Islet of Langerhans (tissue), 1 donor: ENCODE data around the gene HRC.
"Not testable (repeated sequence)": the region's sequence is repeated elsewhere in the genome, so short reads cannot be mapped to it uniquely, and the experiment has no call there.

Experiments
- FAIRE-seq: peaks from one replicate; lab custom pipeline; 2011; peaks lifted over from hg19 to GRCh38; lab: Jason Lieb, UNC

Gene HRC

GRCh38 chr19:49155005-49155819 lies at the start of gene HRC:
Gene HRC, minus strand, starts transcription at chr19:49155396. Its CDS starts 159 bp downstream, at chr19:49155237.
- no peak for FAIRE-seq

GRCh38 chr19:49201042-49201441 lies 45.8 kb upstream of the HRC start:
- FAIRE-seq = no peak

GRCh38 chr19:49200238-49200862 lies 45.2 kb upstream of the HRC start:
- no peak for FAIRE-seq

DNA sequence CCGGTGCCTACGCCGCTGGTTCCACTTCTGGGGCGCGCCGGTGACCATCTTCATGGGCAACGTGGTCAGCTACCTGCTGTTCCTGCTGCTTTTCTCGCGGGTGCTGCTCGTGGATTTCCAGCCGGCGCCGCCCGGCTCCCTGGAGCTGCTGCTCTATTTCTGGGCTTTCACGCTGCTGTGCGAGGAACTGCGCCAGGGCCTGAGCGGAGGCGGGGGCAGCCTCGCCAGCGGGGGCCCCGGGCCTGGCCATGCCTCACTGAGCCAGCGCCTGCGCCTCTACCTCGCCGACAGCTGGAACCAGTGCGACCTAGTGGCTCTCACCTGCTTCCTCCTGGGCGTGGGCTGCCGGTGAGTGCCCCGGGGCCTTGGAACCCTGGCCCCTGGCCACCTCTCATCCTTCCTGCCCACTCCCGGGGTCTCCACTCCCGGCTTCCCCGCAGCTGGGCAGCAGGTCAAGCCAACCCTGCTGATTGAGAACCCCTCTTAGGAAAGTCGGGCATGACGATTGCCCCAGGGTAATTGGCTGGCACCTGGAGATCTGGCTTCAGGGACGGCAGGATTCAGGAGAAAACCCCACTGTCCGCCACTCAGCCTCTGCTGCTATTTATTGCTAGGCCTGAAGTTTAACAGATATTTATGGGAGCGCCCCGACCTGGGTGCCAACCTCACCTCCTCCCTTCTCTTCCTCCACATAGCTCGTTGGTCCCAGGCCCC lies 41.5 kb upstream of the HRC start:
- FAIRE-seq = no peak

DNA sequence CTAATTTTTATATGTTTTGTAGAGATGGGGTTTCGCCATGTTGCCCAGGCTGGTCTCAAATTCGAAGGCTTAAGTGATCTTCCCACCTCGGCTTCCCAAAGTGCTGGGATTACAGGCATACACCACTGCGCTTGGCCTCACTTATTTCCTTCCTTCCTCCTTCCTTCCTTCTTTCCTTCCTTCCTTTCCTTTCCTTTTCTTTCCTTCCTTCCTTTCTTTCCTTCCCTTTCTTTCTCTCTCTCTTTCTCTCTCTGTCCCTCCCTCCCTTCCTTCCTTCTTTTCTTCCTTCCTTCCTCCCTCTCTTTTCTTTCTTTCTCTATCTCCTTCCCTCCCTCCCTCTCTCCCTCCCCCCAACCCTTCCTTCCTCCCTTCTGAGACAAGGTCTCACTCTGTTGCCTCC lies 39.2 kb upstream of the HRC start:
- no peak for FAIRE-seq

- FAIRE-seq = no peak
Observed at GRCh38 chr19:49193822-49194394, 38.7 kb upstream of the HRC start.

DNA sequence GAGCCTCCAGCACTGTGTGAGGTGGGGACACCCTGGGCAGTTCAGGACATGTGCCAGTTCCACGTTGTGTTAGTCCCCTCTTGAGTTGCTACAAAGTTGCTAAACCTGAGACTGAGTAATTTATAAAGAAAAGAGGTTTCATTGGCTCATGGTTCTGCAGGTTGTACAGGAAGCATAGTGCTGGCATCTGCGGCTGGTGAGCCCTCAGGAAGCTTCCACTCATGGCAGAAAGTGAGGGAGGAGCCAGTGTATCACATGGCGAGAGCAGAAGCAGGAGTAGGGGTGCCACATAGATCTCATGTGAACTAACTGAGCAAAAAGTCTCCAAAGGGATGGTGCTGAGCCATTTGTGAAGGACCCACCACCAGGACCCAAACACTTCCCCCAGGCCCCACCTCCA lies 35.6 kb upstream of the HRC start:
- FAIRE-seq = no peak

- no peak for FAIRE-seq
Observed at GRCh38 chr19:49189259-49189658, 34.1 kb upstream of the HRC start.

DNA sequence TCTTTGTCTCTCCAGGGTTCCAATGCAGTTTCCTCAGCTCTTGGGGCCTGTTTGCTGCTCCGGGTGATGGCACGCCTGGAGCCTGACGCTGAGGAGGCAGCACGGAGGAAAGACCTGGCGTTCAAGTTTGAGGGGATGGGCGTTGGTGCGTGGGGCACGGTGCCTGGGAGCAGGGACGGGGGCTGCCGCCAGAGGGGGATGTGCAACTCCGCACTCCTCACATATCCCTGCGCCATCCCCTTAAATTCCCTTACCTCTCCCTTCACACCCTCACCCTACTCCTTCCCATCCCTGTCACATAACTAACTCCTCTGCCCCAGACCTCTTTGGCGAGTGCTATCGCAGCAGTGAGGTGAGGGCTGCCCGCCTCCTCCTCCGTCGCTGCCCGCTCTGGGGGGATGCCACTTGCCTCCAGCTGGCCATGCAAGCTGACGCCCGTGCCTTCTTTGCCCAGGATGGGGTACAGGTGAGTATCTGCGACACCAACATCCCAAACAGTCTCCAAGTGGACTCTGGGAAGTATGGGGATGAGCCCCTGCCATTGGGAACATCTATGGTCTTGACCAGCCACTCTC lies 33.5 kb upstream of the HRC start:
- FAIRE-seq = no peak

DNA sequence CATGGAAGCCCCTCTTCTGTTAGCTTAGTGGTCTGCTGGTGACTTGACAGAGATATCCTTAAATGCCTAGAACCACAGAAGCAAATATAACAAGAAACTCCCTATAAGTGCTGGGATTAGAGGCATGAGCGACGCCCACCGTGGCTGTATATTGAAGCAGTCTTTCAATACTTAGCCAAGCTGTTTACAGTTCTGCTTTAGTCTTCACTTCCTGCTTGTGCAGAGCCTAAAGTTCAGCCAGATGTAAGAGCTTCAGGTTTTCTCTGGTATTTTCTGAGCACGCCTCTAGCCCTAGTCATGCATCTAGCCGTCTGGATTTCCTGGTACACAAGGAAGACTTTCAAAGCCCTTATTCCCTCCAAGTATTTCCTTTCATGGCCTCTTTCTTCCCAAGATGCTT lies 30.9 kb upstream of the HRC start:
- no peak for FAIRE-seq

DNA sequence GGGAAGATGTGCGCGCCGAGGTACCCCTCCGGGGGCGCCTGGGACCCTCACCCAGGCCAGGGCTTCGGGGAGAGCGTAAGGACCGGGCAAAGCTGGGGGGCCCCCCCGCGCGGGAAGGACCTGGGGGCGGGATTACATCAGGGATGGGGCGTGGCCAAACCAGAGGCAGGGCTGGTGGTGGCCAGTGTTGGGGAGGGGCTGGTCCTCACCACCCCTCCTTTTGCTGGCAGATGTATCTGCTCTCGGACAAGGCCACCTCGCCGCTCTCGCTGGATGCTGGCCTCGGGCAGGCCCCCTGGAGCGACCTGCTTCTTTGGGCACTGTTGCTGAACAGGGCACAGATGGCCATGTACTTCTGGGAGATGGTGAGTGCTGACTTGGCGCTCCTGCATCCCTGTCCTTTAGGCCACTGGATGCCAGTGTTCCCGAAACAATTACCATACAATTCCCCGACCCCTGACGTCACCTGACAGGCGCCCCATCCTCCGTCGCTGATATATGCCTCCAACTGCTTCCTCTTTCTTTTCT lies 27.7 kb upstream of the HRC start:
- no peak for FAIRE-seq

GRCh38 chr19:49182010-49182847 lies 27.0 kb upstream of the HRC start:
- not testable (repeated sequence) for FAIRE-seq

DNA sequence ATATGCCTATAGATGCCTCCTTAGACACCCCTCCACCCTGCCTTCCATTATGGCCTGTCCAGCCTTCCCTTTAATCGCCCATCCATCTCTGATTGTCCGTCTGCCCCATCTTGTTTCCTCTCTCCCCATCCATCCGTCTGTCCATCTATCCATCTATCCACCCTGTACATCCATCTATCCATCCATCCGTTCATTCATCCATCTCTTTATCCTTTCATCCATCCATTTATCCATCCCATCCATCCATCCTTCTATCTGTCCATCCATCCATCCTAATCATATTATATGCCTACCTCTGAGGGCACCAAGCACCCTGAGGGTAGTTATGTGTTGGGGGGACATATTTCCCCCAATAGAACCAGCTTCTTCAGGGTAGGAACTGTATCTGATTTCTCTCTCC lies 25.5 kb upstream of the HRC start:
- FAIRE-seq = no peak

- no peak for FAIRE-seq
Observed at GRCh38 chr19:49173198-49173597, 18.0 kb upstream of the HRC start.

- no peak for FAIRE-seq
Observed at GRCh38 chr19:49168421-49168820, 13.2 kb upstream of the HRC start.

DNA sequence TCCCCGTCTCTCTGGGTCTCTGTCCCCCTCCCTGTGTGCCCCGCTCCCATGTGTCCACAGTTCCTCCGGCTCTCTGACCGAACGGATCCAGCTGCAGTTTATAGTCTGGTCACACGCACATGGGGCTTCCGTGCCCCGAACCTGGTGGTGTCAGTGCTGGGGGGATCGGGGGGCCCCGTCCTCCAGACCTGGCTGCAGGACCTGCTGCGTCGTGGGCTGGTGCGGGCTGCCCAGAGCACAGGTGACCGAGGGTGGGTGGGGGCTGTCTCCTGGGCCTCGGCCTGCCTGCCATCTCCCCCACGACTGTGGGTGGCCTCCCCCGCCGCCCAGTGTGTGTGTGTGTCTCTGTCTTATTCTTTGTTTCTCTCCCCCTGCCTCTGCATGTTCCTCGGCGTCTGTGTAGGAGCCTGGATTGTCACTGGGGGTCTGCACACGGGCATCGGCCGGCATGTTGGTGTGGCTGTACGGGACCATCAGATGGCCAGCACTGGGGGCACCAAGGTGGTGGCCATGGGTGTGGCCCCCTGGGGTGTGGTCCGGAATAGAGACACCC lies 12.7 kb upstream of the HRC start:
- FAIRE-seq = no peak

- FAIRE-seq = no peak
Observed at GRCh38 chr19:49165865-49166301, 10.7 kb upstream of the HRC start.

GRCh38 chr19:49165111-49165750 lies 10.0 kb upstream of the HRC start:
- FAIRE-seq = no peak

- no peak for FAIRE-seq
Observed at GRCh38 chr19:49161987-49162386, 6.8 kb upstream of the HRC start.

- no peak for FAIRE-seq
Observed at GRCh38 chr19:49160450-49161189, 5.4 kb upstream of the HRC start.
